ENCODE measurements around the gene GNAO1. TPM values are rescaled to one million over a fixed set of nuclear protein-coding genes. Genes with fewer than 3 reads are reported as not detected.

The GNAO1 gene
- total and polyA plus RNA-seq, 2 experiments from 2014 or later = under 0.01 to 0.18 TPM

DNA sequence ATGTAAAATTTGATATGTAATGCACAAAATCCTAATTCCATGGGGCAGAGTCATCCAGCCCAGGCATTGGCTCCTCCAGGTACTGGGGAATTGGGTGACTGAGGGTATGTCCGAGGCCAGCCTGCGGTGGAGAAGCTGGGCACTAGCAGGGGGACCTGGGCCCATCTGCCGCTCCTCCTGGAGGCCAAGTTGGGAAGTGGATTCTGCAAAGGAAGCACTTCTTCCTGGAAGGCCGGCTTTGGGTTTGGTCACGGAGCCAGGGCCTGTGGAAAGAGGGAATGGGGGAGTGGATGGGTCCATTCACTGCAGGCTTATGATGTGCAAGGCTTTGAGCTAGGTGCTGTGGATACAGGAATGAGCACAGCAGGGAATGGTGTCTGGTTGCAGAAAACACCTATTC is 85.8 kb downstream of the GNAO1 start:
- no peak overlapping the region for H3K9ac ChIP-seq
- H3K4me3 ChIP-seq = no peak overlapping the region
- no peak overlapping the region for H2AFZ ChIP-seq
- H3K4me2 ChIP-seq (ENCODE audit: unreplicated experiment) = no peak overlapping the region
- TF ChIP-seq EZH2 (IDR thresholded peaks at IDR 0.05; ENCODE audit: insufficient read depth, poor library complexity, severe bottlenecking) = no peak
- TF ChIP-seq EZH2phosphoT487 (IDR thresholded peaks at IDR 0.05; ENCODE audit: insufficient read depth, low read depth) = no peak
- no peaks in the 10 kb centered on the region for H3K79me2 ChIP-seq (ENCODE audit: insufficient read depth)
- no peak for DNase-seq
- no peaks in the 10 kb centered on the region for H3F3A ChIP-seq (ENCODE audit: insufficient read depth)
- no peak overlapping the region for H3K27ac ChIP-seq
- in situ Hi-C loops (cut with MboI) = no loop called here
- no peaks in the 10 kb centered on the region for H3K9me3 ChIP-seq (ENCODE audit: low read depth)
- WGBS, 2 experiments (ENCODE audit: low coverage in 1 of 2, low lambda C conversion rate in 2 of 2, missing lambda C conversion rate in 2 of 2) = 78 to 82% methylated on average over 5 of the region's 5 CpGs
- no peaks in the 10 kb centered on the region for H3K36me3 ChIP-seq (ENCODE audit: low read depth)
- no peaks in the 10 kb centered on the region for H3K4me1 ChIP-seq (ENCODE audit: insufficient read depth)
- H3K9me2 ChIP-seq (ENCODE audit: insufficient read depth) = no peaks in the 10 kb centered on the region
- H3K27me3 ChIP-seq (replicated peaks; ENCODE audit: insufficient read depth) = no peaks in the 10 kb centered on the region; the same call in 1 of the 2 replicates
- H4K20me1 ChIP-seq (ENCODE audit: insufficient read depth) = no peaks in the 10 kb centered on the region

- Histone ChIP-seq H2AFZ (no peak overlapping the region), H3K36me3 (ENCODE audit: low read depth) (no peaks in the 10 kb centered on the region), H3K27me3 (replicated peaks; ENCODE audit: insufficient read depth) (no peaks in the 10 kb centered on the region; the same call in 1 of the 2 replicates), H3K9me3 (ENCODE audit: low read depth) (no peaks in the 10 kb centered on the region), H3K9ac (no peak overlapping the region), H3K27ac (no peak overlapping the region), H4K20me1 (ENCODE audit: insufficient read depth) (no peaks in the 10 kb centered on the region), H3K4me2 (ENCODE audit: unreplicated experiment) (no peak overlapping the region), H3K4me3 (no peak overlapping the region), H3K4me1 (ENCODE audit: insufficient read depth) (no peaks in the 10 kb centered on the region), H3F3A (ENCODE audit: insufficient read depth) (no peaks in the 10 kb centered on the region), H3K9me2 (ENCODE audit: insufficient read depth) (no peaks in the 10 kb centered on the region), H3K79me2 (ENCODE audit: insufficient read depth) (no peaks in the 10 kb centered on the region)
- no peak for DNase-seq
- in situ Hi-C loops (cut with MboI) = no loop called here
- WGBS, 2 experiments (ENCODE audit: low coverage in 1 of 2, low lambda C conversion rate in 2 of 2, missing lambda C conversion rate in 2 of 2) = 68 to 75% methylated on average over 9 of the region's 9 CpGs
- TF ChIP-seq EZH2 (IDR thresholded peaks at IDR 0.05; ENCODE audit: insufficient read depth, poor library complexity, severe bottlenecking) = no peak
- no peak for TF ChIP-seq EZH2phosphoT487 (IDR thresholded peaks at IDR 0.05; ENCODE audit: insufficient read depth, low read depth)
Observed at GRCh38 chr16:56278196-56278855, 87.0 kb downstream of the GNAO1 start.

GRCh38 chr16:56279132-56279531 is 87.8 kb downstream of the GNAO1 start:
- no peaks in the 10 kb centered on the region for H3K9me3 ChIP-seq (ENCODE audit: low read depth)
- H3K9ac ChIP-seq = no peak overlapping the region
- no peak overlapping the region for H3K4me3 ChIP-seq
- no peaks in the 10 kb centered on the region for H3K9me2 ChIP-seq (ENCODE audit: insufficient read depth)
- in situ Hi-C loops (cut with MboI) = no loop called here
- no peak overlapping the region for H2AFZ ChIP-seq
- TF ChIP-seq EZH2phosphoT487 (IDR thresholded peaks at IDR 0.05; ENCODE audit: insufficient read depth, low read depth) (no peak), EZH2 (IDR thresholded peaks at IDR 0.05; ENCODE audit: insufficient read depth, poor library complexity, severe bottlenecking) (no peak)
- H4K20me1 ChIP-seq (ENCODE audit: insufficient read depth) = no peaks in the 10 kb centered on the region
- H3K27ac ChIP-seq = no peak overlapping the region
- no peak overlapping the region for H3K4me2 ChIP-seq (ENCODE audit: unreplicated experiment)
- no peaks in the 10 kb centered on the region for H3K79me2 ChIP-seq (ENCODE audit: insufficient read depth)
- H3F3A ChIP-seq (ENCODE audit: insufficient read depth) = no peaks in the 10 kb centered on the region
- H3K36me3 ChIP-seq (ENCODE audit: low read depth) = no peaks in the 10 kb centered on the region
- DNase-seq = no peak
- H3K27me3 ChIP-seq (replicated peaks; ENCODE audit: insufficient read depth) = no peaks in the 10 kb centered on the region; the same call in 1 of the 2 replicates
- 68 to 73% methylated on average over 8 of the region's 8 CpGs for WGBS, 2 experiments (ENCODE audit: low coverage in 1 of 2, low lambda C conversion rate in 2 of 2, missing lambda C conversion rate in 2 of 2)
- no peaks in the 10 kb centered on the region for H3K4me1 ChIP-seq (ENCODE audit: insufficient read depth)

GRCh38 chr16:56279914-56280313 is 88.6 kb downstream of the GNAO1 start:
- H3K4me1 ChIP-seq (ENCODE audit: insufficient read depth) = no peaks in the 10 kb centered on the region
- no peaks in the 10 kb centered on the region for H3F3A ChIP-seq (ENCODE audit: insufficient read depth)
- WGBS, 2 experiments (ENCODE audit: low coverage in 1 of 2, low lambda C conversion rate in 2 of 2, missing lambda C conversion rate in 2 of 2) = 81 to 85% methylated on average over 2 of the region's 2 CpGs
- H3K4me3 ChIP-seq = no peak overlapping the region
- TF ChIP-seq EZH2phosphoT487 (IDR thresholded peaks at IDR 0.05; ENCODE audit: insufficient read depth, low read depth) = no peak
- no peak for TF ChIP-seq EZH2 (IDR thresholded peaks at IDR 0.05; ENCODE audit: insufficient read depth, poor library complexity, severe bottlenecking)
- no peaks in the 10 kb centered on the region for H3K79me2 ChIP-seq (ENCODE audit: insufficient read depth)
- no peaks in the 10 kb centered on the region for H3K9me3 ChIP-seq (ENCODE audit: low read depth)
- H3K9me2 ChIP-seq (ENCODE audit: insufficient read depth) = no peaks in the 10 kb centered on the region
- no peaks in the 10 kb centered on the region for H3K27me3 ChIP-seq (replicated peaks; ENCODE audit: insufficient read depth)
- in situ Hi-C loops (cut with MboI) = no loop called here
- H3K9ac ChIP-seq = no peak overlapping the region
- no peak overlapping the region for H3K27ac ChIP-seq
- no peak for DNase-seq
- H3K36me3 ChIP-seq (ENCODE audit: low read depth) = no peaks in the 10 kb centered on the region
- H3K4me2 ChIP-seq (ENCODE audit: unreplicated experiment) = no peak overlapping the region
- H2AFZ ChIP-seq = no peak overlapping the region
- H4K20me1 ChIP-seq (ENCODE audit: insufficient read depth) = no peaks in the 10 kb centered on the region
